CD4-positive, alpha-beta T cell (primary cell): ENCODE results near the gene PCSK1. TPM values are rescaled to one million over a fixed set of nuclear protein-coding genes. Genes with fewer than 3 reads are reported as not detected.

ENCODE experiments used
- ATAC-seq: fragments of 200-7000 bp; cut with Tn5 transposase; one replicate; pipeline ENCODE4 v1.10.0; 2022; ENCODE audit warnings: mild to moderate bottlenecking; ENCODE audit not compliant: poor library complexity
- CTCF ChIA-PET: fragments of 350-600 bp; sonication (Branson Sonifier 250); formaldehyde crosslinking; loops from one replicate; lab custom pipeline; 2021; ENCODE audit warnings: antibody characterized with exemption, inconsistent platforms; lab: Charles Lee
- POLR2A ChIA-PET: fragments of 350-600 bp; sonication (Branson Sonifier 250); formaldehyde crosslinking; loops from one replicate; lab custom pipeline; 2021; ENCODE audit warnings: antibody characterized with exemption, inconsistent platforms; lab: Charles Lee
- DNase-seq, 14 experiments: peaks; one replicate each; pipeline ENCODE4 v3.0.0-alpha.2; 2013 to 2020; ENCODE audit warnings: mixed read lengths in 2 of 14
- H3K27ac ChIP-seq, 2 donors: one replicate each; pipeline versions ENCODE4 v1.5.1 to v1.7.0; 2013; ENCODE audit warnings: low read length in 2 of 2, low read depth in 1 of 2, mild to moderate bottlenecking in 1 of 2
- H3K27me3 ChIP-seq, 2 experiments: 1 replicate in 1 of 2; 2 replicates in 1 of 2; pipeline versions ENCODE4 v1.6.1 to v1.7.0; 2013; ENCODE audit warnings: low read length in 2 of 2, control low read depth in 1 of 2, mild to moderate bottlenecking in 1 of 2, moderate library complexity in 1 of 2; ENCODE audit not compliant: insufficient read depth in 2 of 2, control insufficient read depth in 1 of 2
- H3K36me3 ChIP-seq: one replicate; pipeline ENCODE4 v1.6.1; 2013; ENCODE audit warnings: low read length, control low read depth; ENCODE audit not compliant: insufficient read depth
- H3K4me1 ChIP-seq: one replicate; pipeline ENCODE4 v1.6.1; 2013; ENCODE audit warnings: low read length, control low read depth; ENCODE audit not compliant: insufficient read depth
- H3K4me3 ChIP-seq: one replicate; pipeline ENCODE4 v1.5.1; 2013; ENCODE audit warnings: mild to moderate bottlenecking, low read length, moderate library complexity
- H3K9me3 ChIP-seq, 2 experiments: 1 replicate in 1 of 2; 2 replicates in 1 of 2; pipeline versions ENCODE4 v1.6.1 to v1.7.0; 2013; ENCODE audit warnings: low read length in 2 of 2, mild to moderate bottlenecking in 2 of 2, control low read depth in 1 of 2, moderate library complexity in 1 of 2; ENCODE audit not compliant: control insufficient read depth in 1 of 2, insufficient read depth in 1 of 2
- H3K27ac Mint-ChIP-seq: one replicate; pipeline ENCODE4 v1.8.0; 2020; ENCODE audit warnings: mixed read lengths
- H3K27me3 Mint-ChIP-seq: one replicate; pipeline ENCODE4 v1.8.0; 2021; ENCODE audit warnings: mixed read lengths
- H3K36me3 Mint-ChIP-seq: one replicate; pipeline ENCODE4 v1.8.0; 2021; ENCODE audit warnings: low read depth, mixed read lengths
- H3K4me1 Mint-ChIP-seq: one replicate; pipeline ENCODE4 v1.8.0; 2021; ENCODE audit warnings: low read depth, mixed read lengths
- H3K4me3 Mint-ChIP-seq: one replicate; pipeline ENCODE4 v1.8.0; 2020; ENCODE audit warnings: mild to moderate bottlenecking, mixed read lengths
- H3K9me3 Mint-ChIP-seq: one replicate; pipeline ENCODE4 v1.8.0; 2020; ENCODE audit warnings: mixed read lengths
- CTCF ChIP-seq: fragments of 200-600 bp; IDR thresholded peaks from one replicate; pipeline ENCODE4 v1.8.0; 2022; ENCODE audit warnings: antibody characterized with exemption, mild to moderate bottlenecking
- intact Hi-C, 2 experiments: fragments of 100-400 bp; cut with DNase I in 1 of 2; cut with micrococcal nuclease in 1 of 2; formaldehyde crosslinking; loops; one replicate each; pipeline versions ENCODE4 v1.15.1 to v1.9.0; 2023 to 2025; cut with DNase I, micrococcal nuclease
- total RNA-seq, 174 experiments: library from RNA in 2 of 174; stranded (reverse) in 2 of 174; gene quantifications; one replicate each; pipeline ENCODE4 v1.2.3 and lab custom pipeline; 2021 to 2026

The PCSK1 gene
- total RNA-seq, 2 experiments from 2014 or later = not detected

- no peaks in the 10 kb centered on the region for H3K4me1 ChIP-seq
- no peak overlapping the region for H3K27ac Mint-ChIP-seq
- H3K36me3 Mint-ChIP-seq = no peaks in the 10 kb centered on the region
- H3K4me3 Mint-ChIP-seq = no peak overlapping the region
- H3K27ac ChIP-seq = no peak overlapping the region
- ChIA-PET POLR2A (no interaction called here), CTCF (no interaction called here)
- intact Hi-C loops = no loop called here
- H3K9me3 ChIP-seq = no peaks in the 10 kb centered on the region
- ATAC-seq = no peak
- H3K4me3 ChIP-seq = no peak overlapping the region
- H3K27me3 ChIP-seq = peaks cover 25 to 38% of the 10 kb centered on the region in 2 experiments
- no peaks in the 10 kb centered on the region for H3K4me1 Mint-ChIP-seq
- TF ChIP-seq CTCF = no peak
- peaks cover 68% of the 10 kb centered on the region for H3K27me3 Mint-ChIP-seq
- no peak for DNase-seq
- H3K9me3 Mint-ChIP-seq = no peaks in the 10 kb centered on the region
- no peaks in the 10 kb centered on the region for H3K36me3 ChIP-seq
These were observed 7.1 kb upstream of the PCSK1 start for GRCh38 chr5:96440185-96440538.

- ChIA-PET POLR2A (no interaction called here), CTCF (no interaction called here)
- Mint-ChIP-seq H3K27ac (no peak overlapping the region), H3K4me3 (no peak overlapping the region), H3K27me3 (peaks cover 72% of the 10 kb centered on the region), H3K4me1 (peaks cover 1% of the 10 kb centered on the region), H3K9me3 (no peaks in the 10 kb centered on the region), H3K36me3 (no peaks in the 10 kb centered on the region)
- no peaks in the 10 kb centered on the region for H3K9me3 ChIP-seq
- no peak overlapping the region for H3K4me3 ChIP-seq
- no peak for ATAC-seq
- no peaks in the 10 kb centered on the region for H3K36me3 ChIP-seq
- H3K27me3 ChIP-seq = peaks cover 20 to 42% of the 10 kb centered on the region in 2 experiments
- no peak for DNase-seq
- intact Hi-C loops = no loop called here
- no peaks in the 10 kb centered on the region for H3K4me1 ChIP-seq
- TF ChIP-seq CTCF = no peak
- H3K27ac ChIP-seq = no peak overlapping the region
These were observed 6.6 kb upstream of the PCSK1 start for GRCh38 chr5:96439477-96440184.

GRCh38 chr5:96434201-96434645, 1.2 kb upstream of the PCSK1 start:
- ATAC-seq (peak; percentile 56), DNase-seq (peak in 13 of 14 experiments; percentile 5 to 53 (median 16))
- no peaks in the 10 kb centered on the region for H3K9me3 Mint-ChIP-seq
- H3K4me1 ChIP-seq = no peaks in the 10 kb centered on the region
- no peak for TF ChIP-seq CTCF
- H3K36me3 Mint-ChIP-seq = no peaks in the 10 kb centered on the region
- no peak overlapping the region for H3K4me3 Mint-ChIP-seq
- H3K4me3 ChIP-seq = no peak overlapping the region
- CTCF ChIA-PET = no interaction called here
- POLR2A ChIA-PET = interaction anchor here (0.6 kb wide), 1 partner anchor 30 kb away, joined by 4 read pairs; no protein-coding TSS in a partner anchor
- no peak overlapping the region for H3K27ac Mint-ChIP-seq
- peaks cover 0 to 19% of the 10 kb centered on the region in 2 experiments for H3K9me3 ChIP-seq
- H3K27me3 ChIP-seq = peaks cover 38 to 72% of the 10 kb centered on the region in 2 experiments
- H3K4me1 Mint-ChIP-seq = peaks cover 11% of the 10 kb centered on the region
- H3K27ac ChIP-seq = no peak overlapping the region
- peaks cover 87% of the 10 kb centered on the region for H3K27me3 Mint-ChIP-seq
- no peaks in the 10 kb centered on the region for H3K36me3 ChIP-seq
- intact Hi-C loops = no loop called here
